KMS-11 (cell line): ENCODE measurements around the gene PCNX2.

ENCODE experiments used
- H2AFZ ChIP-seq: fragments of 200-600 bp; sonication (generic); 2 replicates; pipeline ENCODE4 v1.6.1; 2016; ENCODE audit warnings: antibody characterized with exemption, mixed run types, low read depth
- H3K27ac ChIP-seq: fragments of 200-600 bp; sonication (generic); 2 replicates; pipeline ENCODE4 v1.6.1; 2016; ENCODE audit warnings: mild to moderate bottlenecking, mixed run types
- H3K27me3 ChIP-seq: fragments of 200-600 bp; sonication (generic); 2 replicates; pipeline ENCODE4 v1.6.1; 2017; ENCODE audit warnings: mild to moderate bottlenecking, low read depth, mixed run types, moderate library complexity; ENCODE audit not compliant: insufficient read depth
- H3K36me3 ChIP-seq: fragments of 200-600 bp; sonication (generic); 2 replicates; pipeline ENCODE4 v1.6.1; 2017; ENCODE audit warnings: mild to moderate bottlenecking, mixed run types; ENCODE audit not compliant: insufficient read depth
- H3K4me1 ChIP-seq: fragments of 200-600 bp; sonication (generic); 2 replicates; pipeline ENCODE4 v1.6.1; 2016; ENCODE audit warnings: mild to moderate bottlenecking, low read depth, mixed run types; ENCODE audit not compliant: poor library complexity, severe bottlenecking
- H3K4me2 ChIP-seq: fragments of 200-600 bp; sonication (generic); 2 replicates; pipeline ENCODE4 v1.7.0; 2016; ENCODE audit warnings: mild to moderate bottlenecking, mixed run types
- H3K4me3 ChIP-seq: fragments of 200-600 bp; sonication (generic); IDR thresholded peaks from 2 replicates; pipeline ENCODE4 v1.6.1; 2017; ENCODE audit warnings: low read depth, low read length, mixed read lengths; ENCODE audit not compliant: insufficient read depth
- H3K79me2 ChIP-seq: fragments of 200-600 bp; sonication (generic); 2 replicates; pipeline ENCODE4 v1.6.1; 2016; ENCODE audit warnings: low read depth, mixed run types; ENCODE audit not compliant: insufficient read depth
- H3K9ac ChIP-seq: fragments of 200-600 bp; sonication (generic); 2 replicates; pipeline ENCODE4 v1.6.1; 2016; ENCODE audit warnings: mild to moderate bottlenecking, mixed run types
- H4K20me1 ChIP-seq: fragments of 200-600 bp; sonication (generic); 2 replicates; pipeline ENCODE4 v1.6.1; 2016; ENCODE audit warnings: mild to moderate bottlenecking, mixed run types; ENCODE audit not compliant: insufficient read depth
- CTCF ChIP-seq: fragments of 200-600 bp; sonication (generic); conservative IDR thresholded peaks from 2 replicates; pipeline ENCODE4 v1.6.1; 2017; ENCODE audit warnings: low read depth, mild to moderate bottlenecking, antibody characterized with exemption, low read length, moderate library complexity, mixed read lengths

The PCNX2 gene

GRCh38 chr1:233279971-233280370 is 15.6 kb downstream of the PCNX2 start:
- Histone ChIP-seq H3K4me1 (peaks cover 35% of the 10 kb centered on the region), H4K20me1 (no peaks in the 10 kb centered on the region), H3K4me2 (no peak overlapping the region), H3K36me3 (no peaks in the 10 kb centered on the region), H2AFZ (no peak overlapping the region), H3K27ac (no peak overlapping the region), H3K27me3 (peaks cover 9% of the 10 kb centered on the region; the same call in 1 of the 2 replicates), H3K9ac (no peak overlapping the region), H3K79me2 (no peaks in the 10 kb centered on the region), H3K4me3 (no peak overlapping the region)
- no peak for TF ChIP-seq CTCF

GRCh38 chr1:233278631-233279030 is 16.9 kb downstream of the PCNX2 start:
- H3K36me3 ChIP-seq = no peaks in the 10 kb centered on the region
- no peak for TF ChIP-seq CTCF
- peaks cover 9% of the 10 kb centered on the region; the same call in 1 of the 2 replicates for H3K27me3 ChIP-seq
- no peaks in the 10 kb centered on the region for H4K20me1 ChIP-seq
- no peak overlapping the region for H3K27ac ChIP-seq
- H3K79me2 ChIP-seq = no peaks in the 10 kb centered on the region
- no peak overlapping the region for H3K4me3 ChIP-seq
- H2AFZ ChIP-seq = no peak overlapping the region
- H3K9ac ChIP-seq = no peak overlapping the region
- peaks cover 35% of the 10 kb centered on the region for H3K4me1 ChIP-seq
- no peak overlapping the region for H3K4me2 ChIP-seq

- Histone ChIP-seq H3K9ac (no peak overlapping the region), H3K27me3 (peaks cover 4% of the 10 kb centered on the region; the same call in 1 of the 2 replicates), H3K36me3 (no peaks in the 10 kb centered on the region), H3K4me3 (no peak overlapping the region), H3K27ac (no peak overlapping the region), H3K4me2 (no peak overlapping the region), H3K4me1 (peaks cover 29% of the 10 kb centered on the region), H4K20me1 (no peaks in the 10 kb centered on the region), H3K79me2 (no peaks in the 10 kb centered on the region), H2AFZ (no peak overlapping the region)
- TF ChIP-seq CTCF = no peak
Observed at GRCh38 chr1:233277637-233278606, 17.6 kb downstream of the PCNX2 start.

GRCh38 chr1:233269656-233270055 is 25.9 kb downstream of the PCNX2 start:
- H3K79me2 ChIP-seq = no peaks in the 10 kb centered on the region
- H3K27me3 ChIP-seq = no peaks in the 10 kb centered on the region
- H3K27ac ChIP-seq = no peak overlapping the region
- no peak overlapping the region for H2AFZ ChIP-seq
- H3K4me2 ChIP-seq = no peak overlapping the region
- H3K4me1 ChIP-seq = no peaks in the 10 kb centered on the region
- TF ChIP-seq CTCF = no peak
- H3K9ac ChIP-seq = no peak overlapping the region
- H3K36me3 ChIP-seq = no peaks in the 10 kb centered on the region
- H4K20me1 ChIP-seq = no peaks in the 10 kb centered on the region
- no peak overlapping the region for H3K4me3 ChIP-seq
